ENCODE measurements around the gene ATP11B.

- TF ChIP-seq CTCF (IDR thresholded peaks at IDR 0.05) (no peak), EP300 (IDR thresholded peaks at IDR 0.05) (no peak), POLR2A (IDR thresholded peaks at IDR 0.05; ENCODE audit: low read depth) (no peak)
Measured at GRCh38 chr3:182790612-182791011, 2.7 kb upstream of the ATP11B start.

All from esophagus muscularis mucosa (tissue), 4 donors.